ENCODE data around the gene RMDN2.
"Not testable (repeated sequence)": the region's sequence is repeated elsewhere in the genome, so short reads cannot be mapped to it uniquely, and the experiment has no call there.

Gene RMDN2

DNA sequence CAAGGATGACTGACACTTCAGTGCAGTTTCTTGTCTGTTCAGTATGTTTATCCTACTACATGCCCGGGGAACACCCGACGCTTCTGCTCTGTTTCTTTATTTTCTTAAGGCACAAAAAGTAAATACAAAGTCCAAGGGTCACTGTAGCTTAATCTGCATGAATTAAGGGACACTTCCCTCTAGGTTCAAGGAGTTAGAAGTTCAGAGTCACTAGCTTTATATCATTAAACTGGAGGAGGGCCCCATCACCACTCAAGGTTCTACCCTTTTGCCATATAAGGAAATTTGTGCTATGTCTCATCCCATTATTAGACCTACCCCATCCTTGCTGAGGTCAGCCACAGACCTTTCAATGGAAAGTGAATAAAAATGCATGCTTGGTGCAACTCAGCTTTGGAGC lies 27.6 kb upstream of the RMDN2 start:
- DNase-seq (ENCODE audit: low read depth in 2 of 2), result no peak

DNA sequence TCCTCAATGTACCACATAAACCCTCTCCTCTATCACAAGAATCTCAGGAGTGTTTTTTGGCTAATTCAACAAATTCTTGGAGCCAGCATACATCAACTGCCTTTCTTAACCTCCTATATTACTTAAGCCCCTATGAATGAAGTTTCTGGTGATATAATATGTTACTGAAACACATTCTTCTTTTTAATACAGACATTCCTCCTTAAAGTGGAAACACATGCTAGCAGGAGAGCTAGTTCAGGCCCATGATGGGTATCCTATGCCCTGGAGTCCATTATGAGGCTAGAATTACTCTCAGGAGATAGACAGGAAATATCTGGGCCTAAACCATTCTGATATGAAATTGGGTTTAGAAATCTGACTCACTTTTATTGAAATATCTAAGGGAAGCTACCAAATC lies 26.6 kb upstream of the RMDN2 start:
- no peak for DNase-seq (ENCODE audit: low read depth in 2 of 2)

DNA sequence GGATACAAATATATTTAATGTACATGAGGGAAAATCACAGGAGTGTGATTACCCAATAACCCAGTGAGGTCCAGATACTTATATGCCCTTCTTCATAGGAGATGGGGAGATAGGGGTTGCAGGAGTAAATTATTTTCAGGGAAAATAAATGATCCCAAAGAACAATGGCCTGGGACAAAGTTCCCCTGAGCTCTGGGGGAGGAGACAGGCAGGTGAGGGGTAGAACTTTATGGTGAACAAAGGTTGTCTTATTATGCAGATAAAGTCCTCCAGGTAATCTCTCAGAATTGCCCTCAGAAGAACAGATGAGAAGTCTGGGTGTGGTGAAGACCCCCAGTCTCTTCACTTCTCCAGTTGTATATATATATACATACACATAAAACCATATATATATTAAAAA lies 22.1 kb upstream of the RMDN2 start:
- no peak for DNase-seq (ENCODE audit: low read depth in 2 of 2)

DNA sequence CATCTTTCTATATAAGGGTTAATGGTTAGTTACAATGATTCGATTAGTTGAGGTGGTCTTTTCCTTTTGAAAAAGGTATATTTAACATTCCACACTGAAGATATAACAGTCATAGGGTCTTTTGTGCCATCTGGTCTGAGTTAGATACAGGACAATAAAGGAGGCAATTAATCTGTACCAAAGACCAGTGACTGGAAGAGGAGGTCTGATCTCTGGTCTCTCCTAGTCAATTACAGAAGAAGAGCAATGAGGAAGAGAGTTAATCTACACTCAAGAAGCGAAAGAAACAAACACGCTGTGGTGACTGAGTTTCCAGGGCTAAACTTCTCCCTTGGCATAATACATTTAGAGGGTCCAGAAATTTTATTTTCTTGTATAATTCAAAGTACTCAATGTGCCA lies 20.7 kb upstream of the RMDN2 start:
- no peak for DNase-seq (ENCODE audit: low read depth in 2 of 2)

DNA sequence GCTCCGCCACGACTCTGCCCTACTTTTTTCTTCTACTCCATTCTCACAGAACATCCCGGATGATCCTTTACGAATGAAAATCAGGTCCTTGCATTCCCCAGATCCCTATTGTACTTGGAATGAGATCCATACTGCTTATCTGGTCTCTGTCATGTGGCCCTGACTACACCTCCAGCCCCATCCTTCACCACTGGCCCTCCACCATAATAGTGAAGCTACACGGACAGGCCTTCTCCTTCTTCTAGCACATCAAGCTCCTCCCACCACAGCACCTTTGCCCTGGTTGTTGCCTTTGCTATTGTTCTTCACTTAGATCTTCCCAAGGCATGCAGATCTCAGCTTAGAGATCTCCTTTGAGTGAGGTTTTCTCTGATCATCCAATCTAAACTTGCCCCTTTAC lies 20.1 kb upstream of the RMDN2 start:
- DNase-seq (ENCODE audit: low read depth in 2 of 2), result no peak

DNA sequence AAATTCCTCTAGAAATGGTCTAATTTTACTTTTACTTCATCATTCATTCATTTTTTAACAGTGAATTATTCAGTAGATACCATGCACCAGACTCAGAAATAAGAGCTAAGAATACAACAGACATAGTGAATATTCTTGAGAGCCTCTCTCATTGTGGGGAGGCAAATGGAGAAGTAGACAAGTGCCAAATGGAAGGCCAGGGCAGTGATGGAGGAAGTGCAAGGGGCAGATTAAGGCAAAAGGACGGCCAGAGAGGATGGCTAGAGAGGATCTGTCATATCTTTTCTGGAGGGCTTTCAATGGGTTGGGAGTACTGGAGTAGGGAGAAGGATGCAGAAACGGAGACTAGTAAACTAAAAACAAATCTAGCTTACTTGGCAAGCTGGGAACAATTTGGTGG lies 19.0 kb upstream of the RMDN2 start:
- DNase-seq (ENCODE audit: low read depth in 2 of 2), result no peak

DNA sequence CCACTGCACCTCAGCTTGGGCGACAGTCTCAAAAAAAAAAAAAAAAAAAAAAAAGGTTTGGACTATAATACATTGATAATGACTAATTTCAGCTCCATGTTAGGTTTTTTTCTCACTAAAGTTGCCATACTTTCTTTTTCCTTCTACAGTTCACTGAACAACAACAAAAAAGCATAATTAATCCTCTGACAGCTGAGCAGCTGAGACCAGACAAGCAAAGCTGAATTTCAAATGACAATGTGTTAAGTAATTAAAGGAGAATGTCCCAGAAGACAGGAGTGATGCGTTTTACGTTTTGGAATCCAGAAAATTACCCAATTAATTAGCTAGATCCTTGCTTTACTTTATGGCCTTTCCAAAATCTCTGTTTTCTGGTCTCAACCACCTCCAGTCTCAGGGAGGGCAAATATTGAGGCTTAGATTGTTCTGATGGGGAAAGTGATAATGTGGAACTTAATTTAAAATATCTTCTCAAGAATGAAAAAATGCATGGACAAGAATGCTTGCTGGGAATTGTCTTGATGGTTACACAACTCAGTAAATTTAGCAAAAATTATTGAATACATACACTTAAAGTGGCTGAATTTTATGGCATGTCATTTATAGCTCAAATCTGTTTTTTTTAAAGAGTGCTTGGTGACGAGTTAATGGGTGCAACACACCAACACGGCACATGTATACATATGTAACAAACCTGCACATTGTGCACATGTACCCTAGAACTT lies 17.4 kb upstream of the RMDN2 start:
- DNase-seq (ENCODE audit: low read depth in 2 of 2), result no peak

DNA sequence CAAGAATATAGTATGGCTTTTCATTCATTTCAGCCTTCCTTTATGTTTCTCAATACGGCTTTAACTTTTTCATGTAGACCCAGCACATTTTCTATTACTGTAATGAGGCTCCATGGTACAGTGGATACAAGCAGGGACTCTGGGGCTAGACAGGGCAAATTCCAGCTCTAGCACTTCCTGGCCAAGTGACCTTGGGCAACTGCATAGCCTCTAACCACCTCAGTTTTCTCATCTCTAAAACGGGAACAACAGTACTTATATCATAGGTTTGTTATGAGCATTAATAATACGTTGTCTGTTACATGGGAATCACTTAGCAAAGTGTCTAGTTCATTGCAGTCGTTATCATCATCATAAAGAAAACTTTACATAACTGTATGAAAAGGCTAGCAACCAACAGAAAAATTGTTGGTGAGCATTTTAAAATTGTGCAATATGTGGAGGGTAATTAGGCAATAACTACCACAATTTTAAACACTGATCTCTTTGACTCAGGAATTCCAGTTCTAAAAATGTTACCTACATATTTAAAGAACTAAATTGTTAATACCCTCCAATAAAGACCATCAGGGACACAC lies 13.7 kb upstream of the RMDN2 start:
- DNase-seq (ENCODE audit: low read depth in 2 of 2), result no peak

DNA sequence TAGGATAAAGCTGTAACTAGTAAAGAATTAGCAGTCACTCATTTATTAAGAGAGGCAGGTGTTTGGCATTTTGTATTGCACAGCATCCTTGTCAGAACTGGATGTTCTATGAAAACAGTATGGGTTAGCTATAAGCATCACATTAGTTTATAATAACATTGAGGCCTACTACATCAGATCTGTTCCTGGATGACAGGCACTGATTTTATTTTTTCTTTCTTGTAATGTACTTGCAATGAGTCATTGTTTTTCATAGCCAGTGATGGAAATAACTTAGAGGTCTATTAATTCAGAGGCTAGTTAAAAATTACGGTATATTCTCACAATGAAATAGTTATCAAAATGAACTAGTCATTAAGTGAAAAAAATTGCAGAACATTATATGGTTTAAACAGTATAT lies 13.0 kb upstream of the RMDN2 start:
- DNase-seq (ENCODE audit: low read depth in 2 of 2), result no peak

DNA sequence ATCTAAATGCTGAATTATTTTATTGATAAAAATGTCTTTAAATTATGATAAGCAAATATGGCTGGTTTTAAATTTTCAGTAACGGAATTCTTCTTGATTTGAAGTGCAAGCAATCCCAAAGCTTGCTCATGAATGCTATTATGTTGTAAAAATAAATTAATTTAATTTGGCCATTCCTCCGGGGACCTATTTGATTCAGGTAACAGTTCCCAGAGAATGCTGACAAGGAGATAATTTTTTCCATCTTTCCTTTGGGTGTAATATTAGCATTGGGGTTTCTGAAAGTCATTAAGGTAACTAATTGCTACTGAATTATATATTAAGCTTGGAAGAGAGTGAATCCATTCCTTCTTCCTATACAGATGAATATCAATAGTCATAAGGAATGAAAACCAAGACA lies 12.5 kb upstream of the RMDN2 start:
- no peak for DNase-seq (ENCODE audit: low read depth in 2 of 2)

DNA sequence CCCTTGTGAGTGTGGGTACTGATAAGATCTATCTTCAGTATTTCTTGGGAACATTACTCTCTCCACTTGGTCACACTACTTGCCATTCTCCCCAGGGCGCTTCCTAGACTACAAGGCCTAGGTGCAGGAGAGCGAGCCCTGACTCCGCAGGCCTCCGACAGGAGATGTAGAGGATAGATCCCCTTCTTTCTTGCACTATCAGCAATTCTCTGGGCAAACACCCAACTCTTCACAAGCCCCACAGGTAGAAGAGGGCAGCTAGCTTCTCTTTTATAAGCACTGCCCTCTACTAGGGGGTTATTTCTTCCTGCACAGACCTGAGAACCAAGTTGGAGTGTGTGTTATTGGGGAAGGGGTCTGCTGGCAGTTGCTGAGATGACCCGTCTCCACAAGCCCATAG lies 10.7 kb upstream of the RMDN2 start:
- no peak for DNase-seq (ENCODE audit: low read depth in 2 of 2)

DNA sequence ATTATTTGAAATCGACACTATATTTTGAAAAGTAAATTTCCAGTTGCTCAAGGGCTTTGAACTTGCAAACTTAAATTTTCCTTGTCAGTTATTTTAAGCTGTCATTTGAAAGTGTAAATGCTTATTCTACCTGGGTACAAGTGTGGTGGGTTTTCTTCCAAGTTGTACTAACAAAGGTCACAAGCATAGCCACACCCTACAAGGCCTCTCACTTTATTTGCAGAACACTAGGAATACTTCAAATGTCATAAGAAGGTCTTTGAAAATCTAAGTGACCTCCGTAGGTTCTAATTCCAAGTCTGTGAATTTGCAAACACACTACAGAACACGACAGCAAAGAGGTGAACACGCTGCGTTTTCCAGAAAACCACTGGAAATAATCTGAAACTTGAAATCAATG lies 9.3 kb upstream of the RMDN2 start:
- no peak for DNase-seq (ENCODE audit: low read depth in 2 of 2)

DNA sequence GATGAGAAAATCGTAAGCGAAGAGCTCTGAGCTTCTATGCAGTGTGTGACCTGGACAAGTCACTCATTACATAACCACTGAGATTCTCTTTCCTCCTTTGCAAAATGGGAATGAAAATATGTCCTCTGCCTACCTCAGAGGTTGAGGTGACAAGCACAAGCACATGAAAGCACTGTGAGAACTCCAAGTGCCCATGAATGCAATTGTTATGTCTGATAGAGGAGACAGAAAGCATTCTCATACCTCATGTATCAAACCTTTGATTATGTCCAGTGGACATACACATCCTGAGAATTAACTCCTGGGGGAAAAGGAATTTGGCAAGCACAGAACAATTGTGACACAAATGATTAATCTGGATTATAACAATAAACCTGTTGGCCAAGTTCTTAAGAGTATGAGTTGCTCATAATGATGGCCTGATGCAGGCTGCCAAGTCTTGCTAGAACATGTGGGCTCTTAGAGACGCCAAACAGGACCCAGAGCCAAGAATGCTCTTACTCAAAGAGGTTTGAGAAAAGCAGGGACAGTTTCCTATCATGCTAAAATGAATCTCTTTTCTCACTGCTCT lies 8.5 kb upstream of the RMDN2 start:
- no peak for DNase-seq (ENCODE audit: low read depth in 2 of 2)

DNA sequence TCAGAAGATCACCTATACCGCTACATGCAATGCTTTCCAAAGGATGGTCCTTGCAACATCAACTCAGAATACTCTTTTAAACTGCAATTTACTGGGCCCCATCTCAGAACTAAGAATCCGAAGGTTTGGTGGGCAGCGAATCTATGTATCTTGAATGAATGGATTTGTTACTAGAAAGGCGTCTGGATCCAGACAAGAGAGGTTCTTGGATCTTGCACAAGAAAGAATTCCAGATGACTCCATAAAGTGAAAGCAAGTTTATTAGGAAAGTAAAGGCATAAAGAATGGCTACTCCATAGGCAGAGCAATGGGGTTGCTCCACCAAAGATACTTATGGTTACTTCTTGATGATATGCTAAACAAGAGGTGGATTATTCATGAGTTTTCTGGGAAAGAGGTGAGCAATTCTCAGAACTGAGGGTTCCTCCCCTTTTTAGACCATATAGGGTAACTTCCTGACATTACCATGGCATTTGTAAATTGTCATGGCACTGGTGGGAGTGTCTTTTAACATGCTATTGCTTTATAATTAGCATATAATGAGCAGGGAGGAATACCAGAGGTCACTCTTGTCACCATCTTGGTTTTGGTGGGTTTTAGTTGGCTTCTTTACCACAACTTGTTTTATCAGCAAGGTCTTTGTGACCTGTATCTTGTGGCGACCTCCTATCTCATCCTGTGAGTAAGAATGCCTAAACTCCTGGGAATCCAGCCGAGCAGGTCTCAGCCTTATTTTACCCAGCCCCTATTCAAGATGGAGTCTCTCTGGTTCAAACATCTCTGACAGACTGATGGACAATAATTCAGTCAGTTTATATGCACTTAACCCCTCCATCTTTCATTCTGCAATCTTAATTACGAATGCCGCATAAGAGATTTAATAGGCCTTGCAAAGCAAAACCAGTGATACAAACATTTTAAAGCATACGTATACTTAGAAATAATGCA lies 7.5 kb upstream of the RMDN2 start:
- no peak for DNase-seq (ENCODE audit: low read depth in 2 of 2)

DNA sequence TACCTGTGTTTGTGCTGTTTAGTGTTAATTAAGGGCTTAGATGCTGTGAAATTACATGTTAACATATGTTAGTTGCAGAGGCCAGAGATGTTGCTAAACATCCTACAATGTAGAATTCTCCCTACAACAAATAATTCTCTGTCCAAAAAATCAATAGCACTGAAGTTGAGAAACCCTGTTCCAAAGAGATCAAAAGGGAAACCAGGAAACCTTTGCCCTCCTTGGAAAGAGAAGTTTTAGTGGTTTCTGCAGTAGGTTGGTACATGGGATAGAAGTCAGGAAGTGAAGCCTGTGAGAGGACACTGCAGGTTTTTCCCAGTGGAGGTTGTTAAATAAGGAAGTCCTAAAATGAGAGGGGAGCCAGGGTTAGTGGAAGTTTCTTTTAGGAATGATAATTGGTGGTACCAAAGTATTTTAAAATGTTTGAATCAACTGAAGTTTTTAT lies 6.3 kb upstream of the RMDN2 start:
- DNase-seq (ENCODE audit: low read depth in 2 of 2), result no peak

DNA sequence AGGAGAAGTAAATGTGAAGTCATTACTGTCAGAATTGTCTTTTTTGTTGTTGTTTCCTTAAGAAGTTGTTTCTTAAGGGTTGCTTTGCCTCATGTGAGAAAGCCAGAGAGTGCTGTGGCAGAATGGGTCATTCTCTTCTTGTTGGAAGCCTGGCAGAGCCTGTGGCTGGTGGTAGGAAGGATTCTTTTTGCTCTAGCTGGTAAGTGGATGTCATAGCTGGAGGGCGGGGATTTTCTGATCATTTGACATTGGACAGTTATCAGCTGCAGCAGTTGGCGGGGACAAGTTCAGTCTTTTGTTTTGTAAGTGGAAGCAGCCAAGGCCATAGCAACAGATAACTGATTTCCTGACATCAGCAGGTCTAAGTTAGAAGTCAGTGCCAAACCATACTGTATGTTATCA lies 5.5 kb upstream of the RMDN2 start:
- DNase-seq (ENCODE audit: low read depth in 2 of 2), result no peak

DNA sequence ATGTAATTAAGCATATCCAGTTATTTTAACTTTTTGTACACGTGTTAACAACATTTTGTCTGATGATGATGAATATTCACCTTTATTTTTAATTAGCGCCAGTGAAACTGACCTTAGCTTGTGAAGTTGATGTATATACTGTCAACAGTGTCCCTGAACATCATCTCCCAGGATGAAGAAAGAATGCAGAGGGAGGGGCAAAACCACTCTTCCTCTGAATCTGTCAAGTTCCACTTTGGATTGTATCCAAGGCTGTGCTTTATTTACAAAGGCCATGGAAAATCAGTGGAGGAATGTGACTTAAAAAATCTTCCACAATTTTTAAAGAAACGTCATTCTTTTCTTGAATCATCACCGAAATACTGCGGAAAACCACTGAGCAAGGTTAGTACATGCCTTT lies 4.5 kb upstream of the RMDN2 start:
- no peak for DNase-seq (ENCODE audit: low read depth in 2 of 2)

DNA sequence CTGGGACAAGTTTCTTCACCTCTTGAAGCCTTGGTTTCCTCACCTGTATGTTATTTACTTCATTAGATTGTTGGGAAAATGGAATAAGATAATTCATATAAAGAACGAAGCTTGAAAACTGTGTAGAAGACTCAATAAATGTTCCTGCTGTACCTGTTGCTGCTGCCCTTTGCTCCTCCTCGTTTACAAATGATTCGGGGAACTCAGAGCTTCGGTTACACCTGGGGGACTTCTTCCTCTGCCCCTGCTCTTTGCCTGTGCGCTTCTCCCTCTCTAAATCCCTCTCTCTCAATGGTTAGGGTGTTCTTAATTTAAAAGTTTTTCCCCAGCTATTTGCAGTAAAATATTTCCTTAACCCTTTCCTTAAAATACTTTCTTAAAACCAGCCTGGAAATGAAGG lies 3.3 kb upstream of the RMDN2 start:
- DNase-seq (ENCODE audit: low read depth in 2 of 2), result no peak

DNA sequence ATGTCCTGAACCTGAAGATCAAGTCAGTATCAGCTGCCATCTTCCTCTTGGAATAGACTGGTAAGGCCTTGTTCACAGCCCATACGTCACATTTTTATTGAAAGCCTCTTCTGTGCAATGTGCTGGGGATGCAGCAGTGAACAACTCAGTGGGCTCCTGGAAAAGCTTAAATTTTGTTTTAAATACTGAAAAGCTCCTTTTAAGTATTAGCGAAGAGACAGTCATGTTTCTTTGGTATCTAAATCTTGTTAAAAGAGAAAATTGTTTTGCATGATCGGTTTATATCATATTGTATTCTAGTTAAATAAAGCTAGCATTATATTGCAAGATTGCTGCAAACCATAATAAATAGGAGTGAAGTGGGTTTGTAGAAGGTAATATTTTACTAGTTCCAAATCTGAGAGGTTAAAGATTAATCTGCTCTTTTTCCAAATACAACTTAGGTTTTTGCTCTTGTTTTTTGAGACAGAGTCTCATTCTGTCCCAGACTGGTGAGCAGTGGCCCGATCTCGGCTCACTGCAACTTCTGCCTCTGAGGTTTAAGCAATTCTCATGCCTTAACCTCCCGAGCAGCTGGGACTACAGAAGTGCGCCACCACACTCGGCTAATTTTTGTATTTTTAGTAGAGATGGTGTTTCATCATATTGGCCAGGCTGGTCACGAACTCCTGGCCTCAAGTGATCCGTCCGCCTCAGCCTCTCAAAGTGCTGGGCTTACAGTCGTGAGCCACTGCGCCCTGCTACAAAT lies 1.6 kb upstream of the RMDN2 start:
- no peak for DNase-seq (ENCODE audit: low read depth in 2 of 2)

DNA sequence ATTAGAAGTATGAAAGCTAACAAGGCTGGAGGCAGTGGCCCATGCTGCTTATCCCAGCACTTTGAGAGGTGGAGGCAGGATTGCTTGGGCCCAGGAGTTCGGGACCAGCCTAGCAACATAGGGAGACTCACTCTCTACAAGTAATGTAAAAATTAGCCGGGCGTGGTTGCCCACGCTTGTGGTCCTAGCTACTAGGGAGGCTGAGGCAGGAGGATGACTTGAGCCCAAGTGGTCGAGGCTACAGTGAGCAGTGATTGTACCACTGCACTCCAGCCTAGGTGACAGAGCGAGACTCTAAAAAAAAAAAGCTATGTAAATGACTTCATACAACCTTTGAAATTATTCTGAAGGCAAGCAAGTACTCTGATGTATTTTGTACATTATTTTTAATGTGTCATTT lies 1.5 kb downstream of the RMDN2 start:
- DNase-seq (ENCODE audit: low read depth in 2 of 2), result no peak

DNA sequence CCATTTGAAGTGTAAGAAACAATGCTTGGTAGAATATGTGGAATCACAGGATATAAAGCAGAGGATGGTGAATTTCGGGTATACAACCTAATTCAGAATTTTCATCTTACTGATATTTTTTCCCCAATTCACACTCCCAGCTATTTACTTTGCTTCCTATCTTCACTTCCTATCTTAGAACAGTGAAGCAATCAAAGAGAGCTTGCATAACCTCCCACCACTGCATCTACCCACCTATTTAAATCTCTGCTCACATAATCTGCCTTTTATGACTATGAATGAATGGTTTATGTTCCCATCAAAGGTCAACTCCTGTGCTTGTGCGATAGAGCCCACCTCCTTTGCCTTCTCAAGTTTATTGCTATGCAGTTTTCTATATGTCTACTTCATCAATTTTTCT lies 3.3 kb downstream of the RMDN2 start:
- no peak for DNase-seq (ENCODE audit: low read depth in 2 of 2)

DNA sequence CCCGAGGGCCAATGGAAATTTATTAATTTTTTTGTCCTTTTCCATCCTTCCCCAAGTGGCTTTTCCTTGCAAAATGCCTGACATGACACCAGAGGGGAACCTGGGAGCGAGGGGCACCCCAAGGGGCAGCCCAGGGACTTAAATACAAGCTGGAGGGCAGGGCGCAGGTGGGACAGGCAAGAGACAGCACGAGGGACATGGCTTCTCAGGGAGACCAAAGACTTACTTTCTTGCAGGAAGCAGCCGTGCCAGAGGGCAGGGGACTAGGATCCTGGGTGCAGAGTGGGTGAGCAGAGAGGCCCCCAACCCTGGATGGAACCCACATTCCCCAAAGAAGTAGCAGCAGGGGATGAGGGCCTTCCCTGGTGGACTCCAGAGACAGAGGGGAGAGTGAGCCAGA lies 5.3 kb downstream of the RMDN2 start:
- not testable (repeated sequence) for DNase-seq (ENCODE audit: low read depth in 2 of 2)
